Measurements from ENCODE around the gene GAREM2.

The GAREM2 gene

DNA sequence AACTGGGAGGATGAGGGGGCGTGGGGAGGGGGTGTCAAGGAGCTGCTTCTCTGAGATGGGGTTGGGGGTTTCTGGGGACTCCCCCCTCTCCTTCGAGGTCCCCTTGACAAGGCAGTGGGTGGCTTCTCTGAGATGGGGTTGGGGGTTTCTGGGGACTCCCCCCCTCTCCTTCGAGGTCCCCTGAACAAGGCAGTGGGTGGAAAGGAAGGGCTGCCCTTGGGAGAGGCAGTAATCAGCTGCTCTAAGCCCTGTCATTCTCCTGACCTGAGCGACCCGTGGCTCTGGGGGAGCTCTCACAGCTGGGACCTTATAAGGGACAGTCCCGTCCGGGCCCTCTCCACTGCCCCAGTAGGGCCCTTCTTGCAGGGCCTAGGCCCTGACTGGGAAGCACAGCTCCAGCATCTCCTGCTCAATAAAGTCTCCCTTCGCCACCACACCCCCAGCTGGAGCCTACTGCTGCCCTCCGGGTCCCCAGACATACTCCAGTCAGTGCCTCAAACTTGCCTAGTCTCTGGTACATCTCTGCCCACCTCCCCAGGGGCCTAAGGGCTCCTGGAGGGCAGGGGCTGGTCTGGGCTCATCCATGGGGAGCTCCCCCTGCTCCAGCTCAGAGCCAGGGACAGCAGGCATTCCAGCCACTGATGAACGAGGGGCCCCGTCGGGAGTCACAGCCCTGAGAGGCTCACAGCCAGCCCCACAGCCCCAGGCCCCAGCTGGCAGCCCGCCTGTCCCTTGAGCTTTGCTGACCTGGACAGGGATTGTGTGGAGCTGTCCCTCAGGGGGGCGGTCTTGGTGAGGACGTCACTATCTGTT, 2.8 kb downstream of the GAREM2 start:
- DNase-seq (ENCODE audit: low spot score): peak; percentile 69
- no peak overlapping the region for H3K27ac ChIP-seq
- no peak overlapping the region for H3K4me3 ChIP-seq
- TF ChIP-seq, protein P1, sequence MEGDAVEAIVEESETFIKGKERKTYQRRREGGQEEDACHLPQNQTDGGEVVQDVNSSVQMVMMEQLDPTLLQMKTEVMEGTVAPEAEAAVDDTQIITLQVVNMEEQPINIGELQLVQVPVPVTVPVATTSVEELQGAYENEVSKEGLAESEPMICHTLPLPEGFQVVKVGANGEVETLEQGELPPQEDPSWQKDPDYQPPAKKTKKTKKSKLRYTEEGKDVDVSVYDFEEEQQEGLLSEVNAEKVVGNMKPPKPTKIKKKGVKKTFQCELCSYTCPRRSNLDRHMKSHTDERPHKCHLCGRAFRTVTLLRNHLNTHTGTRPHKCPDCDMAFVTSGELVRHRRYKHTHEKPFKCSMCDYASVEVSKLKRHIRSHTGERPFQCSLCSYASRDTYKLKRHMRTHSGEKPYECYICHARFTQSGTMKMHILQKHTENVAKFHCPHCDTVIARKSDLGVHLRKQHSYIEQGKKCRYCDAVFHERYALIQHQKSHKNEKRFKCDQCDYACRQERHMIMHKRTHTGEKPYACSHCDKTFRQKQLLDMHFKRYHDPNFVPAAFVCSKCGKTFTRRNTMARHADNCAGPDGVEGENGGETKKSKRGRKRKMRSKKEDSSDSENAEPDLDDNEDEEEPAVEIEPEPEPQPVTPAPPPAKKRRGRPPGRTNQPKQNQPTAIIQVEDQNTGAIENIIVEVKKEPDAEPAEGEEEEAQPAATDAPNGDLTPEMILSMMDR (IDR thresholded peaks at IDR 0.05): no peak

DNA sequence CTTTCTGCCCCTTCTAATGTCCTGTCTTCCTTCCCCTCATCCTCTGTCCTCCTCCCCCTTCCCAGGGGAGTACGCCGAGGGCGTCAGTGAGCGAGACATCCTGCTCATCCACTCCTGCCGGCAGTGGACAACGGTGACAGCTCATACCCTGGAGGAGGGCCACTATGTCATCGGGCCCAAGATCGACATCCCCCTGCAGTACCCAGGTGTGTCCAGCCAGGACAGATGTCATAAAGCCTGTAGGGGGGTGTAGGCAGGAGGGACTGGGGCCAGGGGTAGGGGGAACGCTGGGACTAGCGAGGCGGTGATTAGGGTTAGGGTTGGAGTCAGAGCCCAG, 3.4 kb downstream of the GAREM2 start:
- Histone ChIP-seq H3K27ac (no peak overlapping the region), H3K4me3 (no peak overlapping the region)
- DNase-seq (ENCODE audit: low spot score): no peak
- TF ChIP-seq, protein P1 (IDR thresholded peaks at IDR 0.05): no peak

DNA sequence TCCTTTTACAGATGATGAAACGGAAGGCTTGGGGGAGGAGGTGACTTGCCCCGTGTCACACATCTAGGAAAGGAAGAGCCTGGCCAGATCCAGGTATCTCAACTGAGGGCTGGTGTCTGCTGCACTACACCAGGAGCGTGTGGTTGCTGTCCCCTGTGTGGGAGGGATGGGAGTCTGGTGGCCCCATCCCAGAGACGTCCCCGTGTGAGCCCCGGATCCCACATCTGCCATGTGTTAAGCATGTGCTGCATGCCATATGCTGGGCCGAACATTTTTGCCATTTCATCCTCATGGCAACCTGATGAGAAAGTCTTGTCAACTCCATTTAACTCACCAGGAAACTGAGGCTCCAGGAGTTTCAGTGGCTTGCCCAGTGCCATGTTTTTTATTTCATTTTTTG, 4.2 kb downstream of the GAREM2 start:
- no peak overlapping the region for H3K4me3 ChIP-seq
- DNase-seq (ENCODE audit: low spot score): peak; percentile 38
- TF ChIP-seq, protein P1 (IDR thresholded peaks at IDR 0.05): no peak
- H3K27ac ChIP-seq: no peak overlapping the region

DNA sequence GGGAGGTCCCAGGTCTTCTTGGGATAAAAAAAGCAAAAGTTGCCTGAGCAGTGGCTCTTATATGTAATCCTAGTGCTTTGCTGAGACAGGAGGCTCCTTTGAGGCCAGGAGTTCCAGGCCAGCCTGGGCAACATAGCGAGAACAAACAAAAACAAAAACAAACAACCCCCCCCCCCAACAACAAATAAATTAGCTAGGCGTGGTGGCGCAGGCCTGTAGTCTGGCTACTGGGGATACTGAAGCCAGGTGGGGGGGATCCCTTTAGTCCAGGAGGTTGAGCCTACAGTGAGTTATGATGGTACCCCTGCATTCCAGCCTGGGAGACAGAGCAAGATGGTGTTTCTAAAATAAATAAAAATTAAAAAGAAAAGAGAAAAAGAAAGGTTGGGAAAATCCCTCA, 5.4 kb downstream of the GAREM2 start:
- TF ChIP-seq, protein P1 (IDR thresholded peaks at IDR 0.05): no peak
- Histone ChIP-seq H3K4me3 (peak overlapping the region; percentile 87), H3K27ac (no peak overlapping the region)
- DNase-seq (ENCODE audit: low spot score): no peak

DNA sequence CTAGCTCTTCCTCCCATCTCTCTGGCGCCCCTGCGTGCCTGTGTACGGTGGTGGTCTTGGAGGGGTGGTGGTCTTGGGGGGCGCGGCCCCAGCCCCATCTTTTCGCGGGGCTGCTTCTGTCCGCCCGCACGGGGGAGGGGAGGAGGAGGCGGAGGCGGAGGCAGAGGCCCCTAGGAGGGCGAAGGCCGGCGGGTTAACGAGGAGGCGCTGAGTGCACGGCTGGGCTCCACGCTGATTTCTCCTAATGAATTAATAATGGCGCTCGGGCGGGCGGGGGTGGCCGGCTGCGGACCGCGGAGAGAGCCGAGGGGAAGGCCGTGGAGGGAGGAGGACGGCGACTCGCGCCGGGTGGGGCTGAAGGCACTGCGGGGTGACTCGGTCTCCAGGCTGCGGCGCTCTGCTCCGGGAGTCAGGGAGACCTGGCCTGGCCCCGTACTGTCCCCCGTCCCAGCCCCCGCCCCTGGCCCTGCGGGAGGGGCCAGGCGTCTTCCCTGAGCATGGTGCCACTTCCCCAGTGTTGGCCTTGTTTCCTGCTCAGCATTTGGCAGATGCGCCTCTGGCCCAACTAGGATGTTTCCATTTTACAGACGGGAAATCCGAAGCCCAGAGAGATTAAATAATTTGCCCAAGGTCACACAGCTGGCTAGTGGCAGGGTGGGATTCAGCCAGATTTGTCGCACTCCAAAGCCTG, 6.0 kb downstream of the GAREM2 start:
- Histone ChIP-seq H3K27ac (peak overlapping the region in 1 of 2 donors; percentile 28), H3K4me3 (peak overlapping the region; percentile 87)
- TF ChIP-seq, protein P1 (IDR thresholded peaks at IDR 0.05): no peak
- DNase-seq (ENCODE audit: low spot score): no peak

DNA sequence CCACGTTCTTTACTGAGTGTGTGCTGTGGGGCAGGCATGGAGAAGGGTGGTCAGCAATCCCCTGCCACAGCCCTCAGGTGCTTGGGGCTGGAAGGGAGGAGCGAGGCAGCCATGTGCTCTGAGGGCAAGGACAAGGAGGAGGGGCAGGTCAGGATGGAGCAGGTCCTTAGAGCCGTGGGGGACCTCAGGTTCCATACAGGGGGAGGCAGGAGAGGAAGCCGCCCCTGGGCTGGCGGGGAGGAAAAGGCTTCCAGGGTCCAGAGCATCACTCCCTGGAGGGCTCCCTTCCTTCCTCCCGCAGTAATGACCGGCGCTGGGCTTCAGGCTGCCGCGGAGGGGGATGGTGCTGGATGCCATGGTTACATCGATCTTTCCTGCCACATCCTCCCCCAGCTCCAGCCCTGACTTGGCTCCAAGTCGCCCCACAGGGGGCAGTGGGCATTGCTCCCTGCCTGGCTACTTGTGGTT, 6.6 kb downstream of the GAREM2 start:
- TF ChIP-seq, protein P1 (IDR thresholded peaks at IDR 0.05): no peak
- DNase-seq (ENCODE audit: low spot score): no peak
- Histone ChIP-seq H3K4me3 (peak overlapping the region; percentile 87), H3K27ac (no peak overlapping the region)

DNA sequence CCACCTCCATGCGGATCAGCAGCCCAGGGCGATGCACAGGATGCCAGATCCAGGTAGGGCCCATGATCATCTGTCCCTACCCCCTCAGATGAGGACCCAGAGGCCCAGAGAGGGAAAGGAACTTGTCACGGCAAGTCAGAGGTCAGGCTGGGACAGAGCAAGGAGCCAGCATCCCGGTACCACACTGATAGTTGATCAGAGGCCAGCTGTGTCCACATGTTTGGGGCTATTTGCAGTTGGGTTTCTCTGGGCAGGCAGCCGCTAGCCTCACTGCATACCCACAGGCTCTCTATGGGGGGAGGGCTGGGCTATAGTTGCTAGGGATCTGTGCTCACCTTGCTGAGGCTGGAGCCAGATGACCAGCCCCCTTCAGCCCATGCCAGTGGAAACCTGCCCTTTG, 9.6 kb downstream of the GAREM2 start:
- Histone ChIP-seq H3K27ac (no peak overlapping the region), H3K4me3 (no peak overlapping the region)
- TF ChIP-seq, protein P1 (IDR thresholded peaks at IDR 0.05): no peak
- DNase-seq (ENCODE audit: low spot score): no peak

Data from coronary artery (tissue), 2 donors.